SK-MEL-5 (cell line): ENCODE results near the gene ACOX1. TPM values are rescaled to one million over a fixed set of nuclear protein-coding genes. Genes with fewer than 3 reads are reported as not detected.
"Not testable (repeated sequence)": the region's sequence is repeated elsewhere in the genome, so short reads cannot be mapped to it uniquely, and the experiment has no call there.

Experiments
- DNase-seq: peaks from one replicate; pipeline ENCODE4 v3.0.0-alpha.2; 2016; ENCODE audit warnings: low read depth, low spot score
- in situ Hi-C: cut with HindIII; loops from 2 replicates; pipeline ENCODE4 v1.10.0; 2016; ENCODE audit warnings: low sequenced_read_pairs, high pct_unique_total_duplicates, low pct_unique_long_range_greater_than_20kb
- total RNA-seq: library from RNA; depleted of rRNA; stranded (reverse); fragments of >200 nt; shearing (Covaris generic); gene quantifications from 2 replicates; pipeline ENCODE4 v1.2.3, GENCODE V29; 2014

Gene ACOX1
- total RNA-seq, 1 experiment from 2014 or later: 43.2 TPM

- in situ Hi-C loops: no loop called here
- DNase-seq: no peak
Observed at GRCh38 chr17:75995385-75995925, 16.5 kb upstream of the ACOX1 start.

GRCh38 chr17:75994802-75995370 lies 15.9 kb upstream of the ACOX1 start:
- DNase-seq: no peak
- in situ Hi-C loops: no loop called here

- no peak for DNase-seq
- in situ Hi-C loops: no loop called here
Observed at GRCh38 chr17:75991396-75991795, 12.4 kb upstream of the ACOX1 start.

- in situ Hi-C loops: no loop called here
- DNase-seq: no peak
Observed at GRCh38 chr17:75987041-75987440, 8.1 kb upstream of the ACOX1 start.

- no peak for DNase-seq
- in situ Hi-C loops: no loop called here
Observed at GRCh38 chr17:75985986-75986385, 7.0 kb upstream of the ACOX1 start.

DNA sequence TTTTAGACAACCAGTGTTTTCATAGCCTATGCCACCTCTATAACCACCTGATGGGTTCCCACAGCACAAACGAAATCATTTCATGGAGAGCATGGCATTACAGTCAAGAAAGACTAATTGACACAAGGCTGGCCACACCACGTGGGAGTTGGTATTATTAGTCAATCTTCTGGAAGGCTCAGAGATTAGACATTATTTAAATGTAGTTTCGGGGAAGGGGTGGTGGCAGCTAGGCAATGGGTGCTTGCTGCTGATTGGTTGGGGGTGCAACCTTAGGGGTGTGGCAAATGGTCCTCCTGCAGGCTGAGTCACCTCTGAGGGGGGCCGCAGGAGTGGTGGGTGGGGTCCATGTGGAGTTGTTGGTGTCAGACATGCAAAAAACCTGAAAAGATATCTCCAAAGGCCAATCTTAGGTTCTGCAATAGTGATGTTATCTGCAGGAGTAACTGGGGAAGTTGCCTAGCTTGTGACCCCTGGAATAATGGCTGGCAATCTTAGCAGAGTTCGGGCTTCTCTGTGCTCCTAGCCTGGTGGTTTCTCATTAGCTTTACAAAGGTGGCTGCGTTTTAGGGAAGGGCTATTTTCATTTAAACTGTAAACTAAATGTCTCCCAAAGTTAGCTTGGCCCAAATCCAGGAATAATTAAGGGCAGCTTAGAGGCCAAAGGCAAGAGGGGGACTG lies 4.7 kb upstream of the ACOX1 start:
- in situ Hi-C loops: no loop called here
- DNase-seq: no peak

GRCh38 chr17:75981019-75981615 lies 2.2 kb upstream of the ACOX1 start:
- DNase-seq: no peak
- in situ Hi-C loops: no loop called here

DNA sequence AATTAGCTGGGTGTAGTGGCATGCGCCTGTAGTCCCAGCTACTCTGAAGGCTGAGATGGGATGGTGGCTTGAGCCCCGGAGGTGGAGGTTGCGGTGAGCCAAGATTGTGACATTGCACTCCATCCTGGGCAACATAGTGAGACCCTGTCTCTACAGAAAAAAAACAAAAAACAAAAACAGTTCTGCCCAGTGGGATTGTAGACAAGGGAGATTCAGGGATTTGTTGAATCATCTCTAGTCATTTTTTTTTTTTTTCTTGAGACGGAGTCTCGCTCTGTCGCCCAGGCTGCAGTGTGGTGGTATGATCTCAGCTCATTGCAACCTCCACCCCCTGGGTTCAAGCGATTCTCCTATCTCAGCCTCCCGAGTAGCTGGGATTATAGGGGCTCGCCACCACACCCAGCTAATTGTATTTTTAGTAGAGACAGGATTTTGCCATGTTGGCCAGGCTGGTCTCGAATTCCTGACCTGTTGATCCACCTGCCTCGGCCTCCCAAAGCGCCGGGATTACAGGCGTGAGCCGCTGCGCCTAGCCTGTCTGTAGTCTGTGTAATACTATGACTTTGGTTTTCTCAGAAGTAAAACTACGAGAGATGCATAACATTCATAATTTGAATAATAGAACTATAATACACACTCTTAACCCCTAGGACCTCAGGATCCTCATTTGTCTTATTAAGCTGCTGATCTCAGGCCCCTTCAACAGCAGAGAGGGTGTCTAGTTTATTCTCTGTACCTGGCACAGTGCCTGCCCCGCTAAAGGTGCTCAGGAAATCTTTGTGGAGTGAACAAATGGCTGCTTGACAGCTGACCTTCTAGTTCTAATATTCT lies 1.4 kb upstream of the ACOX1 start:
- no peak for DNase-seq
- in situ Hi-C loops: no loop called here

- DNase-seq: no peak
- in situ Hi-C loops: no loop called here
Observed at GRCh38 chr17:75979705-75980187, 780 bp upstream of the ACOX1 start.

DNA sequence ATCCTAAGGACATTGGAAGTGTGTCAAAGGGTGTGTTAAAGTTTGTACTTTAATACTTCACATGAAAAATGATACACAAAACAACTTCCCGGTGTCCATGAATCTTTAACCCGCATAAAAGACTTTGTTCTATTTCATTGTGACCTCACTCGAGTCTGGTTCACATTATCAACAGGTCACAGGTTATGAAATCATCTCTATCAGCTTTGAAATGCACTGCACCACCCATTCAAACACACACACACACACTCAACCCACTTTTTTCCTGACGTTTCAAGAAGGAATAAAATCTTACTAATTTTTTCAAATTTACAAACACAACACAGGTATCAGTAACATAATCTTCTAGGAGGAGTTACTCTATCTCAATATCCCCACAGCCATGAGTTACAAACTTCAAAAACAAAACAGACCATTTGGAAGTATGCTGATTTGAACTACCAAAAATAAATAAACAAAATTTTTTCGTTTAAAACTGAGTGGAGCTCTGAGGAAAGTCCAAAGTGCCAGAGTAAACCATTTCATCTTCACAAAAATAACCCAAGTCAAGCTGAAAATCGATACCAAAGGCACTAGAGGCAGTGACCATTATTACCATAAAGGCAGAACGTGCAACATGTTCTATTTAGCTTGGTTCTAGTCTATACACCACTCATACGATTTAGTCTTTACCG lies 2.7 kb downstream of the ACOX1 start:
- DNase-seq: no peak
- in situ Hi-C loops: no loop called here

- no peak for DNase-seq
- in situ Hi-C loops: no loop called here
Observed at GRCh38 chr17:75975757-75976174, 3.2 kb downstream of the ACOX1 start.

GRCh38 chr17:75975187-75975586 lies 3.8 kb downstream of the ACOX1 start:
- DNase-seq, in situ Hi-C loops: not testable (repeated sequence)

DNA sequence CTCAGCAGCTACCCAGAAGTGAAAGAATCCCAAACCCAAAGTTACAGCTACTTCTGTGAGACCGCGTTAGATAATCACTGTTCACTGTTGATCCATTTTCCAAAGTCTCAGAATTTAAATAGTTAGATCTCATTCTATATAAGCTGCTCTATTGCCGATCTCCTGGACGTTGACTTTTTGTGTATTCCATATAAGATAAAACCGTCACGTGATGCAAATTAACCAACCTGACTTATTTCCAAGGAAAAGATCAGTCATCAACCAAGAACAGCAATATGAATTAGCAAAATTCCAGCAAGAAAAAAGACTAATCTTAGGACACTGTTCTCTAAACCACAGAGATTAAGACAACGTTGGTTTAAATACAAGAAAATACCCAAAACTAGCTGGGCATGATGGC lies 8.3 kb downstream of the ACOX1 start:
- in situ Hi-C loops: no loop called here
- DNase-seq: no peak

DNA sequence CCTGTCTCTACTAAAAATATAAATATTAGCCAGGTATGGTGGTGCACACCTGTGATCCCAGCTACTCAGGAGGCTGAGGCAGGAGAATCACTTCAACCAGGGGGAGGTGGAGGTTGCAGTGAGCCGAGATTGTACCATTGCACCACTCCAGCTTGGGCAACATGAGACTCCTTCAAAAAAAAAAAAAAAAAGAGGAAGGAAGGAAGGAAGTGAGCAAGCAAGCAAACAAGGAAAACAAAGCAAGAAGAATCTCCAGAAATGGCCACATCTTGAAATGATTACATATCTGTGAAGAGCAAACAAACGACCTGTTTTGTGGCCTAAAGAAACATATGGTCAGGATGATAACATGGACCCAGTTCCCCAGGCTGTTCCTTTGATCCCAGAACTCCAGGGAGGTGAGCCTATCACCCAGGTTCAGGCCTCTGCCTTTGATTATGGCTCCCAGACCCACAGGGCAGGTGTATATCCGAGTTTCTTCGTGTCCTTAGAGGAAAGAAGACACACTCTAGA lies 8.9 kb downstream of the ACOX1 start:
- in situ Hi-C loops: no loop called here
- DNase-seq: no peak

DNA sequence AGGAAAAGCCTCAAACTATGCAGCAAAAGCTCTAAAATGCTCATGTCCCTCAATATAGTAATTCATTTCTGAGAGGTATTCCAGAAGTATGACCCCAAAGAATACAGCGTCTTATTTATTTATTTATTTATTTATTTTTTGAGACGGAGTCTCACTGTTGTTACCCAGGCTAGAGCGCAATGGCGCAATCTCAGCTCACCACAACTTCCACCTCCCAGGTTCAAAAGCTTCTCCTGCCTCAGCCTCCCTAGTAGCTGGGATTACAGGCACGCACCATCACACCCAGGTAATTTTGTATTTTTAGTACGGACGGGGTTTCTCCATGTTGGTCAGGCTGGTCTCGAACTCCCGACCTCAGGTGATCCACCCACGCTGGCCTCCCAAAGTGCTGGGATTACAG lies 9.9 kb downstream of the ACOX1 start:
- in situ Hi-C loops, DNase-seq: not testable (repeated sequence)

GRCh38 chr17:75965468-75965867 lies 13.5 kb downstream of the ACOX1 start:
- no peak for DNase-seq
- in situ Hi-C loops: no loop called here

DNA sequence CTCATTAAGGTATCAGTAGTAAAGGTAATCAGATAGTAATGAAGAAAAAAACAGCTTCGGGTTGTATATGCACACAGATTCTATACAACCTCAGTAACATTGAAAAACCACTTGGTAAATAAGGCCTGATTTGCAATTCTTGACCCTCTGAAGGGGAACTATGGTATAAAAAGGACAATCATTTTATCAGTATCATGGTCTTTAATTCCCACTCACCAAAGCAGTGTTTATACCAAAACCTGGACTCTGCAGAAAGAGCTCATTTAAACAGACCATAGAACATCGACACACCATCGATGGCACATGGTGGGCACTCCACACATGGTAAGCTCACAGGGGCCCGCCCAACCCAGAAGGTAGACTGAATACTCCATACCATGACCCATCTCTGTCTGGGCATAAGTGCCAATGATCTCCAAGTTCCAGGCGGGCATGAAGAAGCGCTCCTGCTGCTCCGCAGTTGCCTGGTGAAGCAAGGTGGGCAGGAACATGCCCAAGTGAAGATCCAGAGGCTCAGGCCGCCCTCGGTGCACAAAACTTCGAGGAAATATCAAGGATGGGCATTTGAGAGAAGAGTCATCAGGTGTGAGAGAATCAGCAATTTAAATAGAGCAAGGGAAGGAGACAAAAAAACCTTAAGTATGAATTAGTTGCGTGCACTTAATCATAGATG lies 19.0 kb downstream of the ACOX1 start:
- DNase-seq: no peak
- in situ Hi-C loops: no loop called here
